ENCODE results near the gene BCAP31.

Gene BCAP31

DNA sequence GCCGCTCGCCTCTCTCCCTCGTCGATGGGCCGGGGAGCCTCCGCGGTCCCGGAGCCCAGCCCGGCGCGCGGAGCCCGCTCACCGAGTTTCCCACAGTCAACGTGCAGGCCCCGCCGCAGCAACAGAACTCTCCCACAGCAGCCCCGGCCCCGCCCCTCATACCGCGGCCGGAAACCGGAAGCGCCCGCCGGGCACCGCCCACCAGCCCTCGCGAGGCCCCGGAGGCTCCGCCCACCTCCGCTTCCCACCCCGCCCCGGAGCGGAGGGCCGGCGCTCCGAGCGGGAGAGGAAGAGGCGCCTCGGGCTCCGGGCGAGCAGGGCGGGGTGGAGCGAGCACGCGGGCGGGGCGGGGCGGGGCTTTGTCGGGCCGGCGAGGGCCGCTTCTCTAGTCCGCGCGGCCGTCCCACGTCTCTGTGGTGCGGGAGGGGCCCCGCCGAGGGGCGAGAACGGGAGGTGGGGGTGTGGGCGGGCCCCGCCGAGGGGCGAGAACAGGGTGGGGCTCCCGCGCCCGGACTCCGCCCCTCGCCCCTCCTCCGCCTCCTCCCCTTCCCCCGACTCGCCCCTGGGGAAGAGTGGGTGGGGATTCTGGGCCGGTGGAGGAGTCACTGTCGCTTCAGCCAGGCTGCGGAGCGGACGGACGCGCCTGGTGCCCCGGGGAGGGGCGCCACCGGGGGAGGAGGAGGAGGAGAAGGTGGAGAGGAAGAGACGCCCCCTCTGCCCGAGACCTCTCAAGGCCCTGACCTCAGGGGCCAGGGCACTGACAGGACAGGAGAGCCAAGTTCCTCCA, at the start of gene BCAP31, which contains the start of gene ABCD1:
BCAP31 (minus strand) TSS at position 136 of the 787 bp plus-strand sequence. CDS start 1,143 bp downstream, outside the sequence.
ABCD1 (plus strand) TSS at position 605 of the 787 bp plus-strand sequence. CDS start 411 bp downstream, outside the sequence.
- no peak for DNase-seq (ENCODE audit: low read depth)
- peak within 1 kb of the TSS; percentile 71 for H3K4me3 ChIP-seq (ENCODE audit: low read depth, low read length)
- TF ChIP-seq, protein P1, sequence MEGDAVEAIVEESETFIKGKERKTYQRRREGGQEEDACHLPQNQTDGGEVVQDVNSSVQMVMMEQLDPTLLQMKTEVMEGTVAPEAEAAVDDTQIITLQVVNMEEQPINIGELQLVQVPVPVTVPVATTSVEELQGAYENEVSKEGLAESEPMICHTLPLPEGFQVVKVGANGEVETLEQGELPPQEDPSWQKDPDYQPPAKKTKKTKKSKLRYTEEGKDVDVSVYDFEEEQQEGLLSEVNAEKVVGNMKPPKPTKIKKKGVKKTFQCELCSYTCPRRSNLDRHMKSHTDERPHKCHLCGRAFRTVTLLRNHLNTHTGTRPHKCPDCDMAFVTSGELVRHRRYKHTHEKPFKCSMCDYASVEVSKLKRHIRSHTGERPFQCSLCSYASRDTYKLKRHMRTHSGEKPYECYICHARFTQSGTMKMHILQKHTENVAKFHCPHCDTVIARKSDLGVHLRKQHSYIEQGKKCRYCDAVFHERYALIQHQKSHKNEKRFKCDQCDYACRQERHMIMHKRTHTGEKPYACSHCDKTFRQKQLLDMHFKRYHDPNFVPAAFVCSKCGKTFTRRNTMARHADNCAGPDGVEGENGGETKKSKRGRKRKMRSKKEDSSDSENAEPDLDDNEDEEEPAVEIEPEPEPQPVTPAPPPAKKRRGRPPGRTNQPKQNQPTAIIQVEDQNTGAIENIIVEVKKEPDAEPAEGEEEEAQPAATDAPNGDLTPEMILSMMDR (IDR thresholded peaks at IDR 0.05; ENCODE audit: control insufficient read depth, extremely low read depth, insufficient read depth) = no peak

DNA sequence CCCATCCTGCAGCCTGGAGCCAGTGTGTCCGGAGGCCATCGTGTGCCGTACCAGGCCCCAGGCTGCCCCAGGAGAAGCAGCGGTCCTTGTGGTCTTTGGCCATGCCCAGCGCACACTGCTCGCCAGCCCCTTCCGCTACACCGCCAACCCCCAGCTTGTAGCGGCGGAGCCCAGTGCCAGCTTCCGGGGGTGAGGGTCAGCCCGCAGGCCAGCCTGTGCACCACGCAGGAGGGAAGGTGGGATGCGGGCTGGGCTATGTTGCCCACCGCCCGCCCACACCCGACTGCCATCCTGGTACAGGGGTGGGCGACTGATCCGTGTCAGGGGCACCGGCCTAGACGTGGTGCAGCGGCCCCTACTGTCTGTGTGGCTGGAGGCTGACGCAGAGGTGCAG, 49.0 kb upstream of the BCAP31 start:
- TF ChIP-seq, protein P1 (IDR thresholded peaks at IDR 0.05; ENCODE audit: control insufficient read depth, extremely low read depth, insufficient read depth) = no peak
- H3K4me3 ChIP-seq (ENCODE audit: low read depth, low read length) = no peak overlapping the region
- no peak for DNase-seq (ENCODE audit: low read depth)

- TF ChIP-seq, protein P1 (IDR thresholded peaks at IDR 0.05; ENCODE audit: control insufficient read depth, extremely low read depth, insufficient read depth) = no peak
- no peak overlapping the region for H3K4me3 ChIP-seq (ENCODE audit: low read depth, low read length)
- no peak for DNase-seq (ENCODE audit: low read depth)
These were observed 48.4 kb upstream of the BCAP31 start for GRCh38 chrX:153772316-153773217.

DNA sequence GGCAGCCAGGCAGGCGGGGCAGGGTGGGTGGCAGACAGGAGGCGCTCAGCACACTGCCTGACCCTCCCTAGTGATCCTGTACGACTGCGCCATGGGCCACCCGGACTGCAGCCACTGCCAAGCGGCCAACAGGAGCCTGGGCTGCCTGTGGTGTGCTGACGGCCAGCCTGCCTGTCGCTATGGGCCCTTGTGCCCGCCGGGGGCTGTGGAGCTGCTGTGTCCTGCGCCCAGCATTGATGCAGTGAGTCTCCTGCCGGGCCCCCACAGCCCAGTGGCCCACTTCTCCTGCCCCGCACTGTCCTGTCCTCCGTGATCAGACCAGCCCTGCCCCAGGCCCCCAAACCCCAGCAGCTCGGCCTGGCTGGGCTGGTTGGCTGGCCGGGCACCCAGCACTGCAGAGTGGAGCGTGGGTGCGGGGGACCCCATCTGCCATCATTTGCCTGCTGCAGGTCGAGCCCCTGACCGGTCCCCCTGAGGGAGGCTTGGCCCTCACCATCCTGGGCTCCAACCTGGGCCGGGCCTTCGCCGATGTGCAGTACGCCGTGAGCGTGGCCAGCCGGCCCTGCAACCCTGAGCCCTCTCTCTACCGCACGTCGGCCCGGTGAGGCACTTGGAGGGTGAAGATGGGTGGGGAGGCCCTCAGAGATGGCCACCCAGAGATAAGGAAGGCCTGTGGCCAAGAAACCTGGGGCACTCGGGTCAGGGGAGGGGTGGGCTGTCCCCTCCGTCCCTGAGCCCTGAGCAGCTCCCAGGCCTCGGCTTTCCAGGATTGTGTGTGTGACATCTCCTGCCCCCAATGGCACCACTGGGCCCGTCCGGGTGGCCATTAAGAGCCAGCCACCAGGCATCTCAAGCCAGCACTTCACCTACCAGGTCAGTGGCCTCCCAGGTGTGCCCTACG, 47.5 kb upstream of the BCAP31 start:
- no peak overlapping the region for H3K4me3 ChIP-seq (ENCODE audit: low read depth, low read length)
- no peak for DNase-seq (ENCODE audit: low read depth)
- TF ChIP-seq, protein P1 (IDR thresholded peaks at IDR 0.05; ENCODE audit: control insufficient read depth, extremely low read depth, insufficient read depth) = no peak

DNA sequence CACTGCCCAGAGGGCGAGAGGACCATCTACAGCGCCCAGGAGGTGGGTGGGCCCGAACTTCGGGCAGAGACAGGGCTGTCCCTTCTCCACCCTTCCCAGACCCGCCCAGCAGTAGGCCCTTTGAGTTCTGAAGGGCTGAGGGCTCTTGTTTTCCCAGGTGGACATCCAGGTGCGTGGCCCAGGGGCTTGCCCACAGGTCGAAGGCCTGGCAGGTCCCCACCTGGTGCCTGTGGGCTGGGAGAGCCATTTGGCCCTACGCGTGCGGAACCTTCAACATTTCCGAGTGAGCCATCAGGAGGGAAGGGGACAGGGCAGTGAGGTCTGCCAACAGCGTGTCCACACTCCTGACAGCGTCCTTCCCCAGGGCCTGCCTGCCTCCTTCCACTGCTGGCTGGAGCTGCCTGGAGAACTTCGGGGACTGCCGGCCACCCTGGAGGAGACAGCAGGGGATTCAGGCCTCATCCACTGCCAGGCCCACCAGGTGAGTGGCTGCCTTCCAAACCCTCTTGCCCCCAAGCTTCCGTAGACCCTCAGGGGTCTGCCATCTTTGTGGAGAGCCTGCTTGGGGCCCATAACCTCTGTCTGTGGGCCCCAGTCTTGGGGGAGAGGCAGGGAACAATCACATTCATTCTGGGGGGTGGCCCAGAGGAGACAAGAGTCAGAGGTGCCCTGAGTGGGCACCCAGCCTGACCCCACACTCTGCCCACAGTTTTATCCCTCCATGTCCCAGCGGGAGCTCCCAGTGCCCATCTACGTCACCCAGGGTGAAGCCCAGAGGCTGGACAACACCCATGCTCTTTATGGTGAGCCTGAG, 46.6 kb upstream of the BCAP31 start:
- no peak for DNase-seq (ENCODE audit: low read depth)
- TF ChIP-seq, protein P1 (IDR thresholded peaks at IDR 0.05; ENCODE audit: control insufficient read depth, extremely low read depth, insufficient read depth) = no peak
- no peak overlapping the region for H3K4me3 ChIP-seq (ENCODE audit: low read depth, low read length)
